ENCODE measurements around the gene TMEM44. TPM values are rescaled to one million over a fixed set of nuclear protein-coding genes. Genes with fewer than 3 reads are reported as not detected.

TMEM44 gene
- total and polyA plus RNA-seq, 9 of the 15 experiments (the other 6 are each of a cell fraction or from before 2014, with no cell fraction given), result 0.53 to 18.1 (median 11.3) TPM

DNA sequence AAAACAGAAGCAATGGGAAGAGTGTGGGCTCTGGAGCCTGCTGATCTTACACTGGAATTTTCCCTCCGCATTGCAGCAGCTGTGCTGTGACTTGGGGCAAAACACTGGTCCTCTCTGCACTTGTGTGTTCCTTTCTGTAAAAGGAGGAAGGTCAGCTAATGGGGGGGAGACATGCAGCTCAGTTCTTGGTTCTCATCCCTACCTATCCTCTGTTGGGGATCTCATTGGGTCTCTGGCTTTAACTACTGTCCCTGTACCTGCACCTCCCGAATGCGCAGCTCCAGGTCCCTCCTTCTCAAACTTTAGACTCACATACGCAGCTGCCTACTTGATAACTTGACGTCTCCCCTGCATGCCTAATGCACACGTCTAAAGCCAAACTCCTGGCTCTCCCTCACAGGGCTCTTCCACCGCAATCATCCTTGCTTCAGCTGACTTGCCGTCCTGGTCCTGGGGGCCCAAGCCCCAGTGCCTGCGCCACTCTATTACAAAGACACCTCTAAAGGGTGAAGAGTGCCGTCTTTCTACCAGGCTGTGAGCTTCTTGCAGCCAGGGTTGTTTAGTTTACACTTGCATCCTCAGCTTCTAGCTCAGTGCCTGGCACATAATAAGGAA lies 5.9 kb upstream of the TMEM44 start (continued):
- TF ChIP-seq FOXK2 (conservative IDR thresholded peaks at IDR 0.05 in 1 of 2, IDR thresholded peaks at IDR 0.05 in 1 of 2; ENCODE audit: low read depth in 2 of 2) (no peak), SNIP1 (IDR thresholded peaks at IDR 0.05; ENCODE audit: low read depth) (no peak), NCOA6 (IDR thresholded peaks at IDR 0.05) (no peak), HNRNPUL1 (IDR thresholded peaks at IDR 0.05; ENCODE audit: low read length) (no peak), ZNF584 (CRISPR knock-in tag; IDR thresholded peaks at IDR 0.05; ENCODE audit: low read depth) (no peak), ARID2 (IDR thresholded peaks at IDR 0.05) (no peak)
- TF ChIP-seq, protein P1, sequence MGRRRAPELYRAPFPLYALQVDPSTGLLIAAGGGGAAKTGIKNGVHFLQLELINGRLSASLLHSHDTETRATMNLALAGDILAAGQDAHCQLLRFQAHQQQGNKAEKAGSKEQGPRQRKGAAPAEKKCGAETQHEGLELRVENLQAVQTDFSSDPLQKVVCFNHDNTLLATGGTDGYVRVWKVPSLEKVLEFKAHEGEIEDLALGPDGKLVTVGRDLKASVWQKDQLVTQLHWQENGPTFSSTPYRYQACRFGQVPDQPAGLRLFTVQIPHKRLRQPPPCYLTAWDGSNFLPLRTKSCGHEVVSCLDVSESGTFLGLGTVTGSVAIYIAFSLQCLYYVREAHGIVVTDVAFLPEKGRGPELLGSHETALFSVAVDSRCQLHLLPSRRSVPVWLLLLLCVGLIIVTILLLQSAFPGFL (CRISPR knock-in tag; IDR thresholded peaks at IDR 0.05), result no peak
- TF ChIP-seq, protein P2, sequence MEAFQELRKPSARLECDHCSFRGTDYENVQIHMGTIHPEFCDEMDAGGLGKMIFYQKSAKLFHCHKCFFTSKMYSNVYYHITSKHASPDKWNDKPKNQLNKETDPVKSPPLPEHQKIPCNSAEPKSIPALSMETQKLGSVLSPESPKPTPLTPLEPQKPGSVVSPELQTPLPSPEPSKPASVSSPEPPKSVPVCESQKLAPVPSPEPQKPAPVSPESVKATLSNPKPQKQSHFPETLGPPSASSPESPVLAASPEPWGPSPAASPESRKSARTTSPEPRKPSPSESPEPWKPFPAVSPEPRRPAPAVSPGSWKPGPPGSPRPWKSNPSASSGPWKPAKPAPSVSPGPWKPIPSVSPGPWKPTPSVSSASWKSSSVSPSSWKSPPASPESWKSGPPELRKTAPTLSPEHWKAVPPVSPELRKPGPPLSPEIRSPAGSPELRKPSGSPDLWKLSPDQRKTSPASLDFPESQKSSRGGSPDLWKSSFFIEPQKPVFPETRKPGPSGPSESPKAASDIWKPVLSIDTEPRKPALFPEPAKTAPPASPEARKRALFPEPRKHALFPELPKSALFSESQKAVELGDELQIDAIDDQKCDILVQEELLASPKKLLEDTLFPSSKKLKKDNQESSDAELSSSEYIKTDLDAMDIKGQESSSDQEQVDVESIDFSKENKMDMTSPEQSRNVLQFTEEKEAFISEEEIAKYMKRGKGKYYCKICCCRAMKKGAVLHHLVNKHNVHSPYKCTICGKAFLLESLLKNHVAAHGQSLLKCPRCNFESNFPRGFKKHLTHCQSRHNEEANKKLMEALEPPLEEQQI (IDR thresholded peaks at IDR 0.05), result no peak
